DMS 273 treated with DMSO at 0.1 percent for 48 hours (cell line): ENCODE measurements around the gene ZNF335.

Experiments used
- DNase-seq: peaks from one replicate; lab custom pipeline; 2025; lab: John Stamatoyannopoulos, UW

Gene ZNF335, protein sequence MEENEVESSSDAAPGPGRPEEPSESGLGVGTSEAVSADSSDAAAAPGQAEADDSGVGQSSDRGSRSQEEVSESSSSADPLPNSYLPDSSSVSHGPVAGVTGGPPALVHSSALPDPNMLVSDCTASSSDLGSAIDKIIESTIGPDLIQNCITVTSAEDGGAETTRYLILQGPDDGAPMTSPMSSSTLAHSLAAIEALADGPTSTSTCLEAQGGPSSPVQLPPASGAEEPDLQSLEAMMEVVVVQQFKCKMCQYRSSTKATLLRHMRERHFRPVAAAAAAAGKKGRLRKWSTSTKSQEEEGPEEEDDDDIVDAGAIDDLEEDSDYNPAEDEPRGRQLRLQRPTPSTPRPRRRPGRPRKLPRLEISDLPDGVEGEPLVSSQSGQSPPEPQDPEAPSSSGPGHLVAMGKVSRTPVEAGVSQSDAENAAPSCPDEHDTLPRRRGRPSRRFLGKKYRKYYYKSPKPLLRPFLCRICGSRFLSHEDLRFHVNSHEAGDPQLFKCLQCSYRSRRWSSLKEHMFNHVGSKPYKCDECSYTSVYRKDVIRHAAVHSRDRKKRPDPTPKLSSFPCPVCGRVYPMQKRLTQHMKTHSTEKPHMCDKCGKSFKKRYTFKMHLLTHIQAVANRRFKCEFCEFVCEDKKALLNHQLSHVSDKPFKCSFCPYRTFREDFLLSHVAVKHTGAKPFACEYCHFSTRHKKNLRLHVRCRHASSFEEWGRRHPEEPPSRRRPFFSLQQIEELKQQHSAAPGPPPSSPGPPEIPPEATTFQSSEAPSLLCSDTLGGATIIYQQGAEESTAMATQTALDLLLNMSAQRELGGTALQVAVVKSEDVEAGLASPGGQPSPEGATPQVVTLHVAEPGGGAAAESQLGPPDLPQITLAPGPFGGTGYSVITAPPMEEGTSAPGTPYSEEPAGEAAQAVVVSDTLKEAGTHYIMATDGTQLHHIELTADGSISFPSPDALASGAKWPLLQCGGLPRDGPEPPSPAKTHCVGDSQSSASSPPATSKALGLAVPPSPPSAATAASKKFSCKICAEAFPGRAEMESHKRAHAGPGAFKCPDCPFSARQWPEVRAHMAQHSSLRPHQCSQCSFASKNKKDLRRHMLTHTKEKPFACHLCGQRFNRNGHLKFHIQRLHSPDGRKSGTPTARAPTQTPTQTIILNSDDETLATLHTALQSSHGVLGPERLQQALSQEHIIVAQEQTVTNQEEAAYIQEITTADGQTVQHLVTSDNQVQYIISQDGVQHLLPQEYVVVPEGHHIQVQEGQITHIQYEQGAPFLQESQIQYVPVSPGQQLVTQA (N-terminal part only)

DNA sequence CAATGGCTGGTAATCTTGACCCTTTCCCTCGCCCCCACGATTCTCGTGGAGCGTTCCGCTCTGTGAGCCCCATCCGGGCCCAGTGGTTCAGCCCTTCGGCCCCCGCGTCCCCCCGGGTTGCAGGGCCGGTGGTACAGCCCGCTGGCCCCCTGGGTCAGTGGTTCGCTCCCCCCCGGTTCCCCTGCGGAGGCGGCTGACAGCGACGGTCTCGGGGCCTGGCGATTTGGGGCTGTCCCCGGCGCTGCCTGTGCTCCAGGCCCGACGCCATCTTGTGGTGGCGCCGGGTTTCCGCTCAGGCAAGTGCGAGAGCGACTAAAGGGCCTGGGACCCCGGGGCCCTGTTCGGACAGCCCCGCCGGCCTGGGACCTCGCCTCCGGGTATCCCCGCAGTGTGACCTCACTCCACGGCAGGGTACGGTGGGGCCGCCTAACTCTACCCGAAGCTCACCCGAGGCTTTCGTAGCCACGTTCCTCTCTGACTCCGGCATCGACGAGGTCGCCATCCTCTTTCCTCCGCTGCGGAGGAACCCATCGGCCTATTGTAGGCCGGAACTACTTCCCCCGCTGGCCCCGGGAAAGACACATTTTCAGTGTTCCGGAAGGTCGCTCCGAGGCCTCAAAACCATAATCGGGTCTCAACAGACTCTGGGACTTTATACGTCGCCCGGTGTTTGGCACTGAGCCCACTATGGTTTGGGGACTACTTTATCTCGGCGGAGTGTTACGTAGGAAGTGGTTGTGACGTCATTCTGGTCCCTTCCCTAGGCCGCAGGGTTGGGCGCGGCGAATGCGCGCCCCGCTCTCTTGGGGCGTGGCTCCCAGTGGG lies at the start of gene ZNF335:
Gene ZNF335, minus strand, starts transcription at position 529 of the 825 bp plus-strand sequence. CDS start 793 bp downstream, outside the sequence.
- DNase-seq, result peak; percentile 91

DNA sequence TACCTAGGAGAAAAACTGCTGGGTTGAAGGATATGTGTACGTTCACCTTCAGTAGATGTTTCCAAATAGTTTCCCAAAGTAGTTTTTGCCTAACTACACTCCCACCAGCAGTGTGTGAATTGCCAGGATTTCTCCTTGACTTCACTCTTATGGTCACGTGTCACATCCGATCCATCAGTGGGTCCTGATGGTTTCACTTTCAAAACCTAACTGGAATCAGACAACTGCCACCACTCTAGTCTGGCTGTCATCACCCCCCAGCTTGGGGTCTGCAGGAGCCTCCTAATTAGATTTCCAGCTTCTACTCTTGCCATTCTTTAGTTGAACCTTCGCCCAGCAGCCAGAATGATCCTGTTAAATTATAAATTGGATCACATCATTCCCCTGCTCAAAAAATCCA lies 48.6 kb upstream of the ZNF335 start:
- DNase-seq, result no peak

DNA sequence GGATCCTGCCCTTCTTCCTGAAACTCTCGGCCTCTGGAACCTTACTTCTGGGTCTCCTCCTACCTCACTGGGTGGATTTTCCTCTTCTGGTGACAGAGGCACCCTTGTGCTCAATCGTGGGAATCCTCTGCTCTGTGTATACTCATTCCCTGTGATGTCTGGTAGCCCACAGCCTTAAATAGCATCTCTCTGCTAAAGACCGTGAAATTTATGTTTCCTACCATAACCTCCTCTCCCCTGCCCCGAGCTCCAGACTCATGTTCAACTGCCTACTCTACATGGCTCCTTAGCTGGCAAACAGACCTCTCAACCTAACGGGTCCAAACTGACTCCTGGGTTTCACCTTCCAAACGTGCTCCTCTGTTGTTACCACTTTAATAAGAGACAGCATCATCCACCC lies 46.6 kb upstream of the ZNF335 start:
- DNase-seq, result no peak

DNA sequence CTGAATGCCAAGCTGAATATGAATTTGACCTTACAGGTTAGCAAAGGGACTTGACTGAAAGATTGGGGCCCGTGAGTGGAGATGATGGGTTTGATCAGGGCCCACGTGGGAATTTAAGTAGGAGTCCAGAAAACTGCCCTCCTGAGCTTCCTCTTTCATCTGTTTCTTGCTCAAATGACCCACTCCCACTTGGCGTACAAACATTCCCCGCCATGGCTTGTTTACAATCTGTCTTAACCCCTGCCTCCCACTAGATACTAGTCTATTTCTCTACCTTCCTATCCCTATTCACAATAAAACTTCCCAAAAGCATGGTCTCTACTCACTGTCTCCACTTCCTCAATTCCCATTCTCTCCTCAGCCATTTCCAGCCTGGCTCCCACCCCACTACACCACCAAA lies 46.1 kb upstream of the ZNF335 start:
- no peak for DNase-seq

DNA sequence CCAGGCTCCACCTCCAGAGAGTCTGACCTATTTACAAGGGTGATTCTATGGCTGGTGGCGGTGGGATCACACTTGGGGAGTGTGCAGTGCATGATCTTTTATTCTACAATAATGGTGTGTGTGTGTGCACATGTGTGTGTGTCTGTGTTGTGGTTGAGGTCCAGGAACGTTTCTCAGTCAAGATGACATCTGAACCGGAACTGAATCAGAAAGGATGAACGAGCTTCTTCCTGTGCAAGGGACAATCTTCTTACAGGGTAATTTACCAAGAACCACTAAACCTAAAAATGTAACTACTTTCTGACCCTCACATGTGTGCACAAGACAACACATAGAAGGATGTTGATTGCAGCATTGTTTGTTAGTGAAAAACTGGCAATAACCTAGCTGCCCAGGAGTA lies 45.3 kb upstream of the ZNF335 start:
- DNase-seq, result no peak

DNA sequence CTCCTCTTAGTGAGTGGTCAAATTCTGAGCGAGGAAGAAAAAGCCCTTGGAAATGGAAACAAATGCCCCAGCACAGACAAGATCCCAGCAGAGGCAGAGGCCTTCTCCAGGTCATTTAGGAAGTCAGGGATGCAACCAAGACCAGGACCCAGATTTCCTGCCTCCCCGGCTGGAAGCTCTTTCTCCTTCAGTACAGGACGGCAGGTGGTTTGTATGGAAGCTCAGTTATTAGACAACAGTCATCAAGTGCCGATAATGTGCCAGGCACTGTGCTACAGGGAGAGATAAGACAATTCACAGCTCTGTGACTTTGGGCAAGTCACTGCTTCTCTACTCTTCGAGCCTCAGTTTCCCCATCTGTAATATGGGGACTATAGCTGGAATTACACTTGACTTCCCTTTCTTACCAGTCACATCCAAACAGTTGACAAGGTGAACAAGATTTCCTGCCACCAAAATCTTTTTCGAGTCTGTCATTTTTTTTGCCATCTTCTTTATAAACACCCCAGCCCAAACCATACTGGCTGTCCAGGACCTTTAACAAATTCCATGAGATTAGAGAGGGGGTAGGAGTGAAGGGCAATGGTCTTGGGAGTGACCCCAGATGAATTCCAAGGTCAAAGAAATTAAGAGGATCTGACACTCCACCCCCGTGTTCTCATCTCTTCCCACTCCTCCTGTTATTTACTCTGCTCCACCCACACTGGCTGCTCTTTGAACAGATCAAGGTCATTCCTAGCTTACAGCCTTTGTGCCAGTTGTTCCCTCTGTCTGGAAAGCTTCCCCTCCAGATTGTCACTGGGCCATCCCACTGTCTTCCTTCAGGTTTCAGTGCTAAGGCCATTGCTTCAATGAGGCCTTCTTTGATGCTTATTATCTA lies 42.8 kb upstream of the ZNF335 start:
- DNase-seq, result no peak

DNA sequence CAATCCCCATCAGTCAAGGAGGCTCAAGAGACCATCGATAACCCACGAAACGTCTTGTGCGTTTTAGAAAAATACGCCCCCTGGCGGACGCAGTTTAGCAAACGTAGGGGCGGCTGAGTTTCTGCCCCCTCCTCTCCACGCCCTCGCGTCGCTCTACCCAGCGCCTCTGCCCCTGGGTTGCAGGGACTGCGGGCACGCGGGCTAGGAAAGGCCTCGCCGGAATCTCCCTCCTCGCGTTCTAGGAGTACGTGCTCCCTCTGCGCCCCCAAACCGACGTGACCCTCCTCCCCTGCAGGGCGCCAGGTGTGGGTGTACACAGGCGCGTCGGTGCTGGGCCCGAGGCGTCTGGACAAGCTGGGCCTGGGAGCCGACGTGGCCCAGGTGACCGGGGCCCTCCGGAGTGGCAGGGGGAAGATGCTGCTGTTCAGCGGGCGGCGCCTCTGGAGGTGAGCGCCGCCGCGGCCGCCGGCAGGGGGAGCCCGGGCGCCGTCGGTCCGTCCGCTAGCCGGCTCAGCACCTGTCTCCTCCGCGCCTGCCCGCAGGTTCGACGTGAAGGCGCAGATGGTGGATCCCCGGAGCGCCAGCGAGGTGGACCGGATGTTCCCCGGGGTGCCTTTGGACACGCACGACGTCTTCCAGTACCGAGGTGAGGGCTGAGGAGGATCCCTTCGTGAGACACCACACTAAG lies 42.0 kb upstream of the ZNF335 start:
- no peak for DNase-seq

DNA sequence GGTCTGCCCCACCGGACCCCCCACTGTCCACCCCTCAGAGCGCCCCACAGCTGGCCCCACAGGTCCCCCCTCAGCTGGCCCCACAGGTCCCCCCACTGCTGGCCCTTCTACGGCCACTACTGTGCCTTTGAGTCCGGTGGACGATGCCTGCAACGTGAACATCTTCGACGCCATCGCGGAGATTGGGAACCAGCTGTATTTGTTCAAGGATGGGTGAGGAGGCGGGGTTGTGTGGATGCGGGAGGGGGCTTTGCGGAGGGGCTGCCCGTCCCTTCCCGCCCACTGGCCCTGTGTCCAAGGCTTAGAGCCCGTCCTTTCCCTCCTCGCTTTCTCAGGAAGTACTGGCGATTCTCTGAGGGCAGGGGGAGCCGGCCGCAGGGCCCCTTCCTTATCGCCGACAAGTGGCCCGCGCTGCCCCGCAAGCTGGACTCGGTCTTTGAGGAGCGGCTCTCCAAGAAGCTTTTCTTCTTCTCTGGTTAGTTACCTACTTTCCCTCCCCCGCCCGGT lies 41.4 kb upstream of the ZNF335 start:
- DNase-seq, result no peak

DNA sequence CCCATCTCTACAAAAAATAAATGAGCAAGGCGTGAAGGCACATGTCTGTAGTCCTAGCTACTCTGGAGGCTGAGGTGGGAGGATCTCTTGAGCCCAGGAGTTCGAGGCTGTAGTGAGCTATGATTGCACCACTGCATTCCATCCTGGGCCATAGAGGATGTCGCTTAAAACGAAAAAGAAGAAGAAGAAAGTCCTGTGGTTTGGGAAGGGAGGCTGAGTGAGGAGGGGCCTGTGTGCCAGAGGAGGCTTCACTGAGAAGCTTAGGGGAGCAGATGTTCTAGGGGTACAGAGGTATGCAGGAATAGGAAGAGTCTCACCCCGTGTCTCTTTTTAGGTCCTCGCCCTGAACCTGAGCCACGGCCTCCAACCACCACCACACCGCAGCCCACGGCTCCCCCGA lies 40.9 kb upstream of the ZNF335 start:
- no peak for DNase-seq

DNA sequence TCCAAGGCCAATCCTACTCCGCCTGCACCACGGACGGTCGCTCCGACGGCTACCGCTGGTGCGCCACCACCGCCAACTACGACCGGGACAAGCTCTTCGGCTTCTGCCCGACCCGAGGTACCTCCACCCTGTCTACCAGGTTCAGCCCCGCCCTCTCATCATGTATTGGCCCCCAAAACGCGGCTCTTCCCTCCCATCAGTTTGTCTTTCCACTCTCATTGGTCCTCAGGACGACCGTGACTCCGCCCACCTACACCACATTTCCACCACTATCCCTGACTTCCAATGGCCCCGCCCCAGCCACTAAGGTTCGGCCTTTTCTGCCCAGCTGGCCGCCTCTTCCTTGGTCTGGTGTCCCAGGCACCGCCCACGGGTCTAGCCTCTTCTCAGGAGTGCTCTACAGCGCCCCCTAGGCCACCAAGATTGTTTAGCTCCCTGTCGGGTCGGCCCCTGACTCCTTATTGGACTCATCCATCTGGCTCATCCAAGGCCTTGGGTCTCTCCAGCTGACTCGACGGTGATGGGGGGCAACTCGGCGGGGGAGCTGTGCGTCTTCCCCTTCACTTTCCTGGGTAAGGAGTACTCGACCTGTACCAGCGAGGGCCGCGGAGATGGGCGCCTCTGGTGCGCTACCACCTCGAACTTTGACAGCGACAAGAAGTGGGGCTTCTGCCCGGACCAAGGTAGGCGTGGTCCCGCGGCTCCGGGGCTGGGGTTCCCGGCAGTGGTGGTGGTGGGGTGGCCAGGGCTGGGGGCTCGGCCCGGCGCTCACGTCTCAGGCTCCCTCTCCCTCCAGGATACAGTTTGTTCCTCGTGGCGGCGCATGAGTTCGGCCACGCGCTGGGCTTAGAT lies 39.9 kb upstream of the ZNF335 start:
- DNase-seq, result no peak

DNA sequence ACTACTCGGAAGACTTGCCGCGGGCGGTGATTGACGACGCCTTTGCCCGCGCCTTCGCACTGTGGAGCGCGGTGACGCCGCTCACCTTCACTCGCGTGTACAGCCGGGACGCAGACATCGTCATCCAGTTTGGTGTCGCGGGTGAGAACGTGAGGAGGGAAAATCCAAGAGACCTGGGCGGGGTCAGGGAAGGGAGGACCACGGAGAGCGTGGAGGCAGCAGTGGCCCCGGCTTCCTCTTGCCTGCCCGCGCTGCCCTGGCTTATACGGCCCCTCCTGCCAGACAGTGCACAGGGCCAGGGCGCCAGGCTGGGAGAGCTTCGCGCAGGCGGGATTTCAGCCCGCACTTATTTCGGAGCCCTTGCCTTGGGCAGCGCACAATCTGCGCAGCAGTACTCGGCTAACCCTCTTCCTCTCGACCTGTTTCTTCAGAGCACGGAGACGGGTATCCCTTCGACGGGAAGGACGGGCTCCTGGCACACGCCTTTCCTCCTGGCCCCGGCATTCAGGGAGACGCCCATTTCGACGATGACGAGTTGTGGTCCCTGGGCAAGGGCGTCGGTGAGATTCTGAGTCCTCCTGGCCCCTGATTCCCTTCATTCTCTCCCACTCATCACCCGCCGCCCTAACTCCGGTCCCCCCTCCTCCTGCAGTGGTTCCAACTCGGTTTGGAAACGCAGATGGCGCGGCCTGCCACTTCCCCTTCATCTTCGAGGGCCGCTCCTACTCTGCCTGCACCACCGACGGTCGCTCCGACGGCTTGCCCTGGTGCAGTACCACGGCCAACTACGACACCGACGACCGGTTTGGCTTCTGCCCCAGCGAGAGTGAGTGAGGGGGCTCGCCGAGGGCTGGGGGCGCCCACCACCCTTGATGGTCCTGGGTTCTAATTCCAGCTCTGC lies 38.7 kb upstream of the ZNF335 start:
- no peak for DNase-seq

DNA sequence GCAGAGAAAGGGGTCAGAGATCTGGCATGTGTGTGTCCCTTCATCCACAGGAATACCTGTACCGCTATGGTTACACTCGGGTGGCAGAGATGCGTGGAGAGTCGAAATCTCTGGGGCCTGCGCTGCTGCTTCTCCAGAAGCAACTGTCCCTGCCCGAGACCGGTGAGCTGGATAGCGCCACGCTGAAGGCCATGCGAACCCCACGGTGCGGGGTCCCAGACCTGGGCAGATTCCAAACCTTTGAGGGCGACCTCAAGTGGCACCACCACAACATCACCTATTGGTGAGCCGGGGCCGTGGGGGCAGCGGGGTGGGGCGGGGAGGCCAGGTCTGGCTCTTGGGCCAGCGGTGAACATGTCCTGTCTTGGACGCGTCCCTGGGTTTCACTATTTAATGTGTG lies 37.8 kb upstream of the ZNF335 start:
- DNase-seq, result no peak

DNA sequence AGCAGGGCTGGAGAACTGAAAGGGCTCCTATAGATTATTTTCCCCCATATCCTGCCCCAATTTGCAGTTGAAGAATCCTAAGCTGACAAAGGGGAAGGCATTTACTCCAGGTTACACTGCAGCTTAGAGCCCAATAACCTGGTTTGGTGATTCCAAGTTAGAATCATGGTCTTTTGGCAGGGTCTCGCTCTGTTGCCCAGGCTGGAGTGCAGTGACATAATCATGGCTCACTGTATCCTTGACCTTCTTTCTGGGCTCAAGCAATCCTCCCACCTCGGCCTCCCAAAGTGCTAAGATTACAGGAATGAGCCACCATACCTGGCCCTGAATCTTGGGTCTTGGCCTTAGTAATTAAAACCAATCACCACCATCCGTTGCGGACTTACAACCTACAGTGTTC lies 35.7 kb upstream of the ZNF335 start:
- no peak for DNase-seq

DNA sequence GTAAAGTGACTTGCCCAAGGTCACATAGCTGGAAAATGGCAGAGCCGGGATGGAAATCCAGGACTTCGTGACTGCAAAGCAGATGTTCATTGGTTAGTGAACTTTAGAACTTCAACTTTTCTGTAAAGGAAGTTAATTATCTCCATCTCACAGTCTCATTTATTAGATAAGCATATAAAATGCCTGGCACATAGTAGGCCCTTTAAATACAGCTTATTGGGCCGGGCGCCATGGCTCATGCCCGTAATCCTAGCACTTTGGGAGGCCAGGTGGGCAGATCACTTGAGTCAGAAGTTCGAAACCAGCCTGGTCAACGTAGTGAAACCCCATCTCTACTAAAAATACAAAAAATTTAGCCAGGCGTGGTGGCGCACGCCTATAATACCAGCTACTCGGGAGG lies 35.0 kb upstream of the ZNF335 start:
- no peak for DNase-seq

DNA sequence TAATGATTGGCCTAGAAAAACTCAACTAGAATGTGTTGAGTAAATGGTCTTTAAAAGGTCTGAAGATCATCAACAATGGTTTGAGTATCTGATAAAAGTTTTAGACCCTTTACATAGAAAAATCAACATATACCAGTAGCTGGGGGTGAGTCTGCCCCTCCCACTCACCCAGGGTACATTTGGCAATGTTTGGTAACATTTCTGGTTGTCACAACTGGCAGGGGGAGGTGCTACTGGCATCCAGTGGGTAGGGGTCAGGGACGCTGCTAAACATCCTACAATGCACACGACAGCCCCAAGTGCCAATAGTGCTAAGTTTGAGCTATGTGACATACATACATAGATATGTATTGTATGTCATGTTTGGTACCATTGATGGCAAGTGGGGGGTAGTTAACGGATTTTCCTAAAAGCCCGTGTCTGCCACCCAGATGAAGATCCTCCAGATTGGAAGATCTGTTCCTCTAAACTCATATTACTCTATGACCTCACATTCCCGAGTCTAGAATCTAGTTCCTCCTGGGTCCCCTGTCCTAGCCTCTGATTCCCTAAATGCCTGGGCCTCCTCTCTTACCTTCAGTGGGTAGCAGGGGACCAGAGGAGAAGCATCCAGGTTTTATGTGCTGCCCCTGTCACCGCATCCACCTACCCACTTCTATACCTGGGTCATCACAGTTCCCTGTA lies 34.2 kb upstream of the ZNF335 start:
- no peak for DNase-seq

DNA sequence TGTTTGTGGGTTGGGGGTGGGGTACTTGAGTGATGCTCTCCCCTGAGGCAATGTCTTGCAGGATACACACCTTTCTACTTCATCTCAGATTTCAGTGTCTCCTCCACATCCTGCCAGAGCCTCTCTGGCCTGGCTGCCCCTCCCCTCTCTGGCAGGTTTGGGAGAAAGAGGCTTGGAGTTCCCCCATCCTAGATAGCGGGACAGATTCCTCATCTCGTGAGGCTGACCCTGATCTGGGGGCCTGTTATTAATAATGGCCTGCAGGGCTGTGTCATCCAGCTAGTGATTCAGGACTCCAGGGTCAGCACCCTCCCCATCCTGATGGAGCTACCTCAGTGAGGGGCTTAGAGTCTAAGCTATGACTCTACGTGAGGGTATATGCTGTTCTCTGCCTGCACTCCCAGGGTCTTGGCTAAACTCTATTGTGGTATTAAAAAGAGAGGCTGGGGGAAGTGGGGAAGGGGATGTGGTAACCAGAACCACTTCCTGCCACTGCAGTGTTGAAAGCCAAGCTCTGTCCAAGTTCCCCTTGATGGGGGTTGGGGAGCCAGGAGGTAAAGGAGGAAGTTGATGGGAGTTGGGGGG lies 33.0 kb upstream of the ZNF335 start:
- no peak for DNase-seq

DNA sequence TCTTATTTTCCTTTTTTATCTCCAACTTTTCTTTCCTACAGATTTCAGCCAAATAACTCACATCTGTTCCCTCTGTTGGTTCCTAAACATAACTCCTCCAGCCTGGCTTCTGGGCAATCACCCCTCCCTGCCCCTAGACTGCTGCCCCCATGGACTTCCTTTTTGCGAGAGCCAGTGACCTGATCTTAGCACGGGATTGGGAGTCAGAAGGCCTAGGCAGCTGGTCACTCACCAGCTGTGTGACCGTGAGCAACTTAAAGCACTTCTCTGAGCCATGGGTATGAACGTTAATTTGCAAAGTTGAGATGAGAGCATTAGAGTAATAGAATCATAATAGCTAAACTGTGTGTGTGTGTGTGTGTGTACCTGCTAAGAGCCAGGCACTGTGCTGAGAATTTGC lies 32.2 kb upstream of the ZNF335 start:
- no peak for DNase-seq
